Epithelial cell of proximal tubule (primary cell): ENCODE data around the gene DCP1A. TPM values are rescaled to one million over a fixed set of nuclear protein-coding genes. Genes with fewer than 3 reads are reported as not detected.
"Not testable (repeated sequence)": the region's sequence is repeated elsewhere in the genome, so short reads cannot be mapped to it uniquely, and the experiment has no call there.

Experiments
- DNase-seq: peaks from one replicate; pipeline ENCODE4 v3.0.0-alpha.2; 2011; ENCODE audit warnings: low read depth
- H3K4me3 ChIP-seq: 2 replicates; pipeline ENCODE4 v1.5.1; 2011; ENCODE audit warnings: low read depth, mild to moderate bottlenecking, low read length
- total RNA-seq: library from RNA; depleted of rRNA; stranded (reverse); fragments of >200 nt; gene quantifications from 2 replicates; pipeline ENCODE4 v1.2.3, GENCODE V29; 2015
- TF ChIP-seq, protein P1 (sequence below): conservative IDR thresholded peaks from 2 replicates; pipeline ENCODE4 v1.5.1; 2012; ENCODE audit warnings: low read depth, mild to moderate bottlenecking, low read length

The DCP1A gene
- total RNA-seq, 1 donor from 2014 or later, result 8.8 TPM

DNA sequence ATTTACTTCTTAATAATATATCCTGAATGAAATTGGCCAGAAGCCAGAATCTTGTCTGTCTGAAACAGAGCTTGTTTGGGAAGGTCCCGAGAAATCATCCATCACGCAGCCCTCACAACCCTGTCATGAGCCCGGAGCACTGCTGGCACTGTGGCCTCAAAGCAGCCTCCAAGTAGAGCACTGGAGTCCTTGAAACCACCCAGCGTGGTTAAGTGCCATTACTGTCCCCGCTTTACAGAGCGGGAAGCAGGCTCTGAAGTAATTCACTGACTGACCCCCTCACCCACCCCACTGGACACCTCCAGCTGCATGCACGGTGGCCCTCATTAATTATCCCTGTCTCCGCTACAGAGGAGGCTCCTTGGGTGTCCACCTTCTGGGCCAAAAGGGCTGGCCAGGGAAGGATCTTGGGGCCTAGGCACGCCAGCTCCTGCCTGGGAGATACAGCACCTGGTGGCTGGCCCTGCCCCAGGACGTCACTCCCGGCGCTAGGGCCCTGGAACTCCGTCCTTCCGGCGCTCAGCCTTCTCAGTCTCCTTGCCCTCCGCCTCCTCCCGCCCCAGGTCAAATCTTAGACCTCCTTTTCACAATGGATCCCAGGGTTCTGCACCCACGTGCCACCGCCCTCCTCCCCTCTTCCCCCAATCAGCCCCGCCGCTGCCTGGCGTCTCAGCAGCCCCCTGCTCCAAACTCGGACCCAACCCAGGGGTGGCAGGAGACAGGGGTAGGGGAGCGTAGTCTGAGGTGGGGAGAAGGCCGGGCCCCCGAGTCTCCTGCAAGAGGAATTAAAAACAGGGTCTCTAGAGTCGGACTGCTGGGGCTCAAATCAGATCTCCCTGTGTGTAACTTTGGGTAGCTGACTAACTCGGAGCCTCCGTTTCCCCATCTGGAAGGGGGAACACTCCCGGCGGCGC lies 92.6 kb downstream of the DCP1A start:
- H3K4me3 ChIP-seq, result peak overlapping the region; percentile 99
- DNase-seq, result no peak
- TF ChIP-seq, protein P1, sequence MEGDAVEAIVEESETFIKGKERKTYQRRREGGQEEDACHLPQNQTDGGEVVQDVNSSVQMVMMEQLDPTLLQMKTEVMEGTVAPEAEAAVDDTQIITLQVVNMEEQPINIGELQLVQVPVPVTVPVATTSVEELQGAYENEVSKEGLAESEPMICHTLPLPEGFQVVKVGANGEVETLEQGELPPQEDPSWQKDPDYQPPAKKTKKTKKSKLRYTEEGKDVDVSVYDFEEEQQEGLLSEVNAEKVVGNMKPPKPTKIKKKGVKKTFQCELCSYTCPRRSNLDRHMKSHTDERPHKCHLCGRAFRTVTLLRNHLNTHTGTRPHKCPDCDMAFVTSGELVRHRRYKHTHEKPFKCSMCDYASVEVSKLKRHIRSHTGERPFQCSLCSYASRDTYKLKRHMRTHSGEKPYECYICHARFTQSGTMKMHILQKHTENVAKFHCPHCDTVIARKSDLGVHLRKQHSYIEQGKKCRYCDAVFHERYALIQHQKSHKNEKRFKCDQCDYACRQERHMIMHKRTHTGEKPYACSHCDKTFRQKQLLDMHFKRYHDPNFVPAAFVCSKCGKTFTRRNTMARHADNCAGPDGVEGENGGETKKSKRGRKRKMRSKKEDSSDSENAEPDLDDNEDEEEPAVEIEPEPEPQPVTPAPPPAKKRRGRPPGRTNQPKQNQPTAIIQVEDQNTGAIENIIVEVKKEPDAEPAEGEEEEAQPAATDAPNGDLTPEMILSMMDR, result no peak

DNA sequence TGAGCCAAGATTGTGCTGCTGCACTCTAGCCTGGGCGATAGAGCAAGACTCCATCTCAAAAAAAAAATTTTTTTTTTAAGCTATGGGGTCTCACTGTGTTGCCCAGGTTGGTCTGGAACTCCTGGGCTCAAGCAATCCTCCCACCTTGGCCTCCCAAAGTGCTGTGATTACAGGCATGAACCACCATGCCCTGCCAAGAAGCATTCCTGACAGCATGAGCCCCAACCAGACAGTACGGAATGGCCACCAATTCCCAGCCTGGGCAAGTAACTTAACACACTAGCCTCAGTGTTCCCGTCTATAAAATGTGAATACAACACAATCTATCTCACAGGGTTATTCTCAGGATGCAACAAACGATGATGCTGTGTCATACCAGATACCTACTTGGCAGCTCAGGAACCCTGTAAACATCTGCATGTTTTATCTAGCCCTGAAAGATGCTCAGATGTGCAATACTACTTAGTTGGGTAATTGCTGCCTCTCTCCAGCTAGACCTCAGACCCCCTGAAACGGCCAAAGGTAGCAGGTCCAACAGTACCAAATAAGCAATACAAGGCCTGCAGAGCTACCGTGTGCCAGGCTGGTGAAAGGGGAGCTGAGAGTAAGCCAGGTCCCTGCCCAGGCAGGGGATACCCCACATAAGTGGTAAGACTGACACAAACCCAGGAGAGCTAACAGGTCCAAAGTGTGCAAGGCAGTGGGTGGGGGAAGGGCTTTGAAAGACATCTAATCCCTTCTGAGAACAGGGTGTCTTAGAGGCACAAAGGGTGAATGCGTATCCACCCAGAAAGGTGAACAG lies 93.4 kb downstream of the DCP1A start:
- DNase-seq, result no peak
- H3K4me3 ChIP-seq, result peak overlapping the region; percentile 99
- TF ChIP-seq, protein P1, result no peak

DNA sequence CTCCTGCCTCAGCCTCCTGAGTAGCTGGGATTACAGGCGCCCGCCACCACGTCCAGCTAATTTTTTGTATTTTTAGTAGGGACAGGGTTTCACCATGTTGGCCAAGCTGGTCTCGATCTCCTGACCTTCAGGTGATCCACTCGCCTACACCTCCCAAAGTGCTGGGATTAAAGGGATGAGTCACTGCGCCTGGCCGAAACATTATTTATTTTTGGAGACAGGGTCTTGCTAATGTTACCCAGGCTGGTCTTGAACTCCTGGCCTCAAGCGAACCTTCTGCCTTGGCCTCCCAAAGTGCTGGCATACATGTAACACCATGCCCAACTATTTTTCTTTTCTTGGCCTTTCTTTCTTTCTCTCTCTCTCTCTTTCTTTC lies 94.4 kb downstream of the DCP1A start:
- peak overlapping the region; percentile 99 for H3K4me3 ChIP-seq
- not testable (repeated sequence) for DNase-seq

DNA sequence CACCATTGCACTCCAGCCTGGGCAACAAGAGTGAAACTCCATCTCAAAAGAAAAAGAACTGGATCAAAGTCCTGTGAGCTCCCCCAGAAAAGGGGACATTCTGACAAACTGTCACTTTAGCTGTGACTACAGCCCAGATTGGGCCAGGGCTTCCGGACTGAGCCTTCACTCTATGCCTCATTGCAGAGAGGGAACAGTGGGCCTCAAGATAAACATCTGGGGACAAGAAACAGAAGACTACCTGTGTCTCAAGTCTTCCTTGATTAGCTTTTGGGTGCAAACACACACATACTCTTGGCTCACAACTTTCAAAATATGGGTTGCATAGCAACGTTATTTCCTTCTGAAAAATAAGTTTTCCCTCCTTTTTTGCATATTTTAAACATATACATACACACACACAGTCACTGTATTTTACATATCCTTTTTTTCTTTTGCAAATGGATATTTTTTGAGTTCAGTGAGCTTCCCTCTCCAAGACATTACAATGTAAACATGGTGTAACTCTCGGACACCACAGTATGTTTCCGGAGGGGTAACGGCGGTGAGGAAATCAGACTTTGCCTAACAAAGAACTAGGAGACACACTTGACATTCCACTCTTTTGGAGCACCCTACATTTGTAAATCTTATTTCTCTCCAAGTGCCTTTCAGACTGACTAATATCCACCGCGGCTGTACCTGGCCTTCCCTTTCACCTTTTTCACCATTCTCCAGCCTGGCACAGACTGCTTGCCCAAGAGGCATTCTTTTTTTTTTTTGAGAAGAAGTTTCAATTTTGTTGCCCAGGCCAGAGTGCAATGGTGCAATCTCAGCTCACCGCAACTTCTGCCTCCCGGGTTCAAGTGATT lies 95.0 kb downstream of the DCP1A start:
- TF ChIP-seq, protein P1, result no peak
- H3K4me3 ChIP-seq, result peak overlapping the region; percentile 99
- no peak for DNase-seq

DNA sequence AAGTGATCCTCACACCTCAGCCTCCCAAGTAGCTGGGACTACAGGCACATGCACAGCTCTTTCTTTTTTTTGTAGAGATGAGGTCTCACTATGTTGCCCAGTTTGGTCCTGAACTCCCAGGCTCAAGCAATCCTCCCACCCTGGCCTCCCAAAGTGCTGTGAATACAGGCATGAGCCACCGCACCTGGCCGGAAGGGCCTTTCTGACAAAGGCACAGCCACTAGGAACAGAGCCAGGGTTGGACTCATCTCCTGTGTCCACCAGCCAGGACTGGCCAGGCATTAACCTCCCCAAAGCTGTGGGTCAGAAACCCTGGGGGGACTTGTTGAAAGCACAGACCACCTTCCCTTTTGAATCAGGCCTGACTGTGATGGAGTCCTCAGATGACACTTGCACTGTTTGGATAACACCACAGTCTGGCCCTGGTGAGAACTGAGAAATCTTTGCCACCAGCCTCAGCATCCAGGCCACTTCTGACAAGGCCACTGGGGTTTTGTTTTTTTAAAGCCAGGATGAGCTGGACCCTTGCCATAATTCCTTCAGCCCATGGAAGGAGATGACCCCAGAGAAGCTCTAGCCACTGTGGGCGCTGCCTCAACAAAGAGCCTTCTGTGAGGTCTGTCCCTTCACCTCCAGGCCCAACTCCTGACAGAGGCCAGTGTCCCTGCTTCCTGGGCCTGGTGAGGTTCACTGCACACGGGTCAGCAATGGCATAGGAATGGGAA lies 96.3 kb downstream of the DCP1A start:
- peak overlapping the region; percentile 10 for H3K4me3 ChIP-seq
- DNase-seq, result no peak
- TF ChIP-seq, protein P1, result no peak

DNA sequence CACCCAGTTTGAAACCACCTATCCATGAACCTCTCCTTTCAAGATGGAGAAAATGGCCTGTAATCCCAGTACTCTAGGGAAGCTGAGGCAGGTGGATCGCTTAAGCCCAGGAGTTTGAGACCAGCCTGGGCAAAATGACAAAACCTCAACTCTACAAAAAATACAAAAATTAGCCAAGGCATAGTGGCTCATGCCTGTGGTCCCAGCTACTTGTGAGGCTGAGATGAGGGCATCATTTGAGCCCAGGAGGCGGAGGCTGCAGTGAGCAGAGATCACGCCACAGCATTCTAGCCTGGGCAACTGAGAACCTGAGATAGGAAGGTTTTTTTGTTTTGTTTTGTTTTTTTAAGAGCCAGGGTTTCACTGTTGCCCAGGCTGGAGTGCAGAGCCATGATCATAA lies 96.9 kb downstream of the DCP1A start:
- H3K4me3 ChIP-seq, result no peak overlapping the region
- TF ChIP-seq, protein P1, result no peak
- DNase-seq, result no peak
